Skeletal muscle satellite cell (primary cell): ENCODE results near the gene TBL1Y.

ENCODE experiments used
- H3K27me3 ChIP-seq: 2 replicates; pipeline ENCODE4 v1.7.0; 2013; ENCODE audit warnings: low read length; ENCODE audit not compliant: control insufficient read depth, insufficient read depth
- H3K36me3 ChIP-seq: 2 replicates; pipeline ENCODE4 v1.7.0; 2013; ENCODE audit warnings: mild to moderate bottlenecking, control low read depth, low read length; ENCODE audit not compliant: insufficient read depth
- H3K4me1 ChIP-seq: 2 replicates; pipeline ENCODE4 v1.7.0; 2013; ENCODE audit warnings: low read length; ENCODE audit not compliant: control insufficient read depth, insufficient read depth
- H3K4me2 ChIP-seq: 2 replicates; pipeline ENCODE4 v1.7.0; 2013; ENCODE audit warnings: mild to moderate bottlenecking, low read length
- H3K4me3 ChIP-seq: 2 replicates; pipeline ENCODE4 v1.7.0; 2013; ENCODE audit warnings: low read length
- H3K9ac ChIP-seq: 2 replicates; pipeline ENCODE4 v1.7.0; 2013; ENCODE audit warnings: mild to moderate bottlenecking, low read depth, low read length, moderate library complexity
- H3K9me3 ChIP-seq: replicated peaks from 2 replicates; pipeline ENCODE4 v1.7.0; 2013; ENCODE audit warnings: mild to moderate bottlenecking, control low read depth, low read length

Gene TBL1Y

DNA sequence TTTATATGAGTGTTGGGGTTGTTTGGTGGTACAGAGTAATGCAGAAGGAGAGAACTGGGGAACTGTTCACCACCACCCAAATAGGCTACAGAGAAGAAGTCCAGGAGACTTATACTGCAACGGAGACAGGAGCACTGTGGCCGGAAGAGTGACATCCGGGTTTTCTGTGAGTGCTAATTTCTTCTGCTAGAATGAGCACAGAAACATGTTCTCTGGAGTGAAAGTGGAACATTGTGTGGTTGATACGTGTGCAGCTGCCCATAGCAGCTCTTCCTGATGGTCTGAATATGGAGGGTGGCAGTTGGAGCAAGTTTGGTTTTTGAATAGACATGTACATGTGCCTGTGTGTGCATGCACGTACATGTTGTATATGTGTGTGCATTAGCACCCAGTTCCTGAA lies 67.3 kb downstream of the TBL1Y start:
- Histone ChIP-seq H3K4me2 (no peak overlapping the region), H3K9me3 (no peaks in the 10 kb centered on the region), H3K9ac (no peak overlapping the region), H3K4me3 (no peak overlapping the region), H3K4me1 (no peaks in the 10 kb centered on the region), H3K36me3 (no peaks in the 10 kb centered on the region), H3K27me3 (no peaks in the 10 kb centered on the region)

DNA sequence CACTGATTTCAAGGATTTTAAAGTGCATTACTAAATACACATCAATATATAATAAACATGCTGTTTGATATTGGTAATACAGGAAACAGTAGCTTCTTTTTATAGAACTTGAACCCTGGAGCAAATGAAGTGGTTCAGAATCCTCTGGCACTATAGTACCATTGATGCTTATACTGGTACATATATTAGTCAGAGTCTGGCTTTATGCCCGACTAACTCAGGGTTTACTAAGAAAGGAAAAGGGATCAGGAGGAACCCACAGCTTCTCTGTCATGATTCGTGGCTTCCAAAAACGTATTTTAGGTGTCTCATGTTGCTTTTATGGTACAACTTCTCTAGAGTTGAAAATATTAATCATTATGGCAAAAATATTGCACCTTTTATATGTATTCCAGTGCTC lies 72.7 kb downstream of the TBL1Y start:
- Histone ChIP-seq H3K4me1 (no peaks in the 10 kb centered on the region), H3K9me3 (no peaks in the 10 kb centered on the region), H3K27me3 (no peaks in the 10 kb centered on the region), H3K9ac (no peak overlapping the region), H3K36me3 (no peaks in the 10 kb centered on the region), H3K4me2 (no peak overlapping the region), H3K4me3 (no peak overlapping the region)

DNA sequence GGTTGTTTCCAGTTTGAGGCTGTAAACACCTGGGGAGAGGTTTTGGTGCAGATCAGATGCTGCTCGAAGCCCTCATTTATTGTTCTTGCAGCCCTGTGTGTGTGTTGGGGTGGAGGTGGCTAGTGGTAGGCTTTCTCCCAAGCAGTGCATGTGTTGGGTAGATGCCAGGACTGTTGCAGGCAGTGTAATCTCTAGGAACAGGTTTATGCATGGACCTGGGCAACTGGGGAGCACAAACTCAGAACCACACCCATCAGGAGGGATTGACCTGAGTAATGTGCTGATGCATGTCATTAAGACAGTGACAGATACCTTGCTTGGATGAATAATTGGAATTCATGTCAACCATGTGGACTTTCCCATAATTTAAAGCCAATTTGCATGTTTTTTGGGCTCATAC lies 77.3 kb downstream of the TBL1Y start:
- H3K9ac ChIP-seq, result no peak overlapping the region

DNA sequence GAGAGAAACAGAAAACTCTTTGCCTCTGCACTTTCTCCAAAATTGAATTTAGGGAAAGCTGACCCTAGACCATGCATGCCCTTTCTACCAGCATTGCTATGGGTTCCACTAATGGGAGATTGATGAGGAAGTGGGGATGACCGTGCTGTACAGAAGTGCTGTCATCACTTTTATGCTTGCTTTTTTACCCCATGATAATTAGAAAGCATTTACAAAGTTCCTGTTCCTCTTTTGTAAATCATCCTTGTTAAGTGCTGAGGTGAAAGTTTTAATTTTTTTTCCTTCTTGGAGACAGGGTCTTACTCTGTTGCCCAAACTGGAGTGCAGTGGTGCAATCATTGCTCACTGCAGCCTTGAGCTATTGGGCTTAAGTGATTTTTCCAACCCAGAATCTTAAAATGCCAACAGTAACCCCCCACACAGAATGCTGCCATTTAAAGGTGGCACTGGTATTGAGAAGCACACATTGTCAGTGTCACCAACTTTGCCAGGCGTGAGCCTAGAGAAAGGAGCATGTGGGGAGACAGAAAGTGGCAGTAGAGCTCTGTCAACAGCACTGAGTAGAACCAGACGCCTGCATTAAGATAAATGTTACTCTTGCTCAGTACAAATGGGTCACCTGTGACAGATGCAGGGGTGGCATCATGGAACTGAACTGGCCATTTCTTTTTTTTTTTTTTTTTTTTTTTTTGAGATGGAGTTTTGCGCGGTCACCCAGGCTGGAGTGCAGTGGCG lies 79.6 kb downstream of the TBL1Y start:
- Histone ChIP-seq H3K4me1 (no peaks in the 10 kb centered on the region), H3K9ac (no peak overlapping the region), H3K27me3 (no peaks in the 10 kb centered on the region), H3K9me3 (no peaks in the 10 kb centered on the region), H3K4me2 (no peak overlapping the region), H3K36me3 (no peaks in the 10 kb centered on the region), H3K4me3 (no peak overlapping the region)

More for the DNA sequence above, 77.3 kb downstream of the TBL1Y start:
- H3K36me3 ChIP-seq, result no peaks in the 10 kb centered on the region
- H3K27me3 ChIP-seq, result no peaks in the 10 kb centered on the region
- H3K9me3 ChIP-seq, result no peaks in the 10 kb centered on the region
- no peak overlapping the region for H3K4me2 ChIP-seq
- no peaks in the 10 kb centered on the region for H3K4me1 ChIP-seq
- no peak overlapping the region for H3K4me3 ChIP-seq

DNA sequence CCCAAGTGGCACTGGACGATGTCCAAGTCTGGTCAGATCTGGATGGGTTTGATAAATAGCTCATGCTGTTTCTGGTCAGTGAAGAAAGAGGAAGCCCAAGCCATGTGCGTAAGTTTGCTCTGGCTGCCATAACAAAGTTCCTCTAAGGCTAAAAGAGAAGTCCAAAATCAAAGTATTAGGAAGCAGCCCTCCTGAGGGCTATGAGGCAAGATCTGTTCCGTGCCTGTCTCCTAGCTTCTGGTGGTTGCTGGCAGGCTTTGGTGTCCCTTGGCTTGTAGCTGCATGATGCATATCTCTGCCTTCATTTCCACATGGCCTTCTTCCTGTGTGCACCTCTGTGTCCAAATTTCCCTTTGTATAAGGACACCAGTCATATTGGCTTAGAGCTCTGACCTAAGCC lies 81.5 kb downstream of the TBL1Y start:
- Histone ChIP-seq H3K9me3 (no peaks in the 10 kb centered on the region), H3K4me2 (no peak overlapping the region), H3K9ac (no peak overlapping the region), H3K36me3 (no peaks in the 10 kb centered on the region), H3K27me3 (no peaks in the 10 kb centered on the region), H3K4me3 (no peak overlapping the region), H3K4me1 (no peaks in the 10 kb centered on the region)

DNA sequence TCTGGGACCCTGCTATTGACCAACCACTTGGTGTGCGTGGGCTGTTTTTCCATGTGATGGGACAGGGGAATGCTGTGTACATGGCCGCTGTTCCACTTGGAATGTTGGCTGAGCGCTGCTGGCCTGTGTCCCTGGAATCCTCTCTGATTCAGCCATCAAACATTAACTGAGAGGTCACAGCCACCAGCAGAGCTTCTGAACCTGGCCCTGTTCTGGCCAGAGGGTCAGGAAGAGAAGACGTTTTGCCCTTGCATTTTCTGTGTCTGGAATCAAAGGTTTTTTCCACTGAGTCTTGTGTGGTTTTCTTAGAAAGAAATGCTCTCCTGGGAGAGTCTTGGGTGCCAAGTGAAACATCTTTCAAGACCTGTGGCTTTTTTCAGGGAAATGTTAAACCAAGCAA lies 85.5 kb downstream of the TBL1Y start:
- no peak overlapping the region for H3K4me3 ChIP-seq

DNA sequence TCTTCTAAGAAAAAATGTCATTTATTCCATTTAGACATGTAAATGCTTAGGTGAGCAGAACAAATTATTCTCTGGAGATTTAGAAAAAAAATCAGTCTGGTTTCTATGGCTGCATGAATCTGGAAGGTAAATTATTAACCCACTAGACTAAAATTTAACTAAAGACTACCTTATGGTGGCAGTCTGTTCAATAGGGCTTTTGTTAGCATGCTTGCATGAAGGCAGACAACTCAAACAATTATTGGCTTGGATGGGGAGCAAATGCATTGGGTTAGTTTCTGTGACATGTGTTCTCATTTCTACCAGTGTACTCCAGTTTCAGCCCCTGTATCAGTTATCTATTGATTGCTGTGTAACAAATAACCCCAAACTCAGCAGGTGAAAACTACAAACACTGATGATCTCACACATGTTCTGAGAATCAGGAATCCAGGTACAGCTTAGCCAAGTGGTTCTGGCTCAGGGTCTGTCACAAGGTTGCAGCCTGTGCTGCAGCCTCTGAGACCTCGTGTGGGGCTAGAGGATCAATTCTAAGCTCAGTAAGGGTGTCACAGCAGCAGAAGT lies 87.1 kb downstream of the TBL1Y start:
- Histone ChIP-seq H3K4me1 (no peaks in the 10 kb centered on the region), H3K27me3 (no peaks in the 10 kb centered on the region), H3K4me3 (no peak overlapping the region), H3K9ac (no peak overlapping the region), H3K9me3 (no peaks in the 10 kb centered on the region), H3K36me3 (no peaks in the 10 kb centered on the region), H3K4me2 (no peak overlapping the region)

More for the DNA sequence above, 85.5 kb downstream of the TBL1Y start:
- Histone ChIP-seq H3K4me1 (no peaks in the 10 kb centered on the region), H3K9me3 (no peaks in the 10 kb centered on the region), H3K9ac (no peak overlapping the region), H3K4me2 (no peak overlapping the region), H3K27me3 (no peaks in the 10 kb centered on the region), H3K36me3 (no peaks in the 10 kb centered on the region)

DNA sequence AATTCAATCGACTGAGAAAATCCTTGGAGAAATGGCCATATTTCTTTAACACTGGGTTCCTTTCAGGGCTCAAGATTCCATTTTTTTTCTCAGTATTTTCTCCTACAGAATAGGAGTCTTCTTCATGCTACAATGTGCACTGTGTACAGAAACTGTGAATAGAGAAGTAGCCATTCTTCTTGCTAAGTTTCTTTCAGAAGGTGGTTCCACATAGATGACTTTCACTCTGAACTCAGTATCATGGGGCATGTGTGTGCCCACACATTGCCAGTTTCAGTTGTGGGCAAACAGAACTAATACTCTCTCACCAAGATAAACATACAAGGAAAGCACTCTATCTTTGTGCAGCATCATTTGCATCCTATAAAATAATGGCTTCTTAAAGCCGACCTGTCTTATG lies 89.4 kb downstream of the TBL1Y start:
- Histone ChIP-seq H3K9ac (no peak overlapping the region), H3K4me1 (no peaks in the 10 kb centered on the region), H3K36me3 (no peaks in the 10 kb centered on the region), H3K4me2 (no peak overlapping the region), H3K27me3 (no peaks in the 10 kb centered on the region), H3K4me3 (no peak overlapping the region), H3K9me3 (no peaks in the 10 kb centered on the region)

DNA sequence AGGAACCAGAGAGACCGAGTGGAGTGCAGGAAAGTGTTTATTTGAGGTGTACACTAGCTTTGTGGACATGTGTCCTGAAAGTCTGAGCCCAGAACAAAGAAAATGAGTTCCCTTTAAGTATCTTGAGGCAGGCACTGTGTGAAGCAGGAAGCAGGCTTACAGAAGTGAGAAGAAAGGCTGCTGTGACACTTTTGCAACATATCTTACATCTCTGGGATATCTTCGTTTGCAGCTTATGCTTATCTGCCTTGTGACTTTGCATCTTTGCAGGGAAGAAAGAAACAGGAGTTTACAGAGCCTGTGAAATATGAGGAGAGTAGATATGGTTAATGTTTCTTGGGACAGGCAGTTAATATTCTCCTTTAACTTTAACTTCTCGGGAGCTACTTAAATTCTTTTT lies 92.1 kb downstream of the TBL1Y start:
- no peaks in the 10 kb centered on the region for H3K36me3 ChIP-seq
- no peak overlapping the region for H3K9ac ChIP-seq
- H3K4me1 ChIP-seq, result no peaks in the 10 kb centered on the region
- H3K4me3 ChIP-seq, result no peak overlapping the region
- no peaks in the 10 kb centered on the region for H3K27me3 ChIP-seq
- H3K9me3 ChIP-seq, result no peaks in the 10 kb centered on the region
- H3K4me2 ChIP-seq, result no peak overlapping the region

DNA sequence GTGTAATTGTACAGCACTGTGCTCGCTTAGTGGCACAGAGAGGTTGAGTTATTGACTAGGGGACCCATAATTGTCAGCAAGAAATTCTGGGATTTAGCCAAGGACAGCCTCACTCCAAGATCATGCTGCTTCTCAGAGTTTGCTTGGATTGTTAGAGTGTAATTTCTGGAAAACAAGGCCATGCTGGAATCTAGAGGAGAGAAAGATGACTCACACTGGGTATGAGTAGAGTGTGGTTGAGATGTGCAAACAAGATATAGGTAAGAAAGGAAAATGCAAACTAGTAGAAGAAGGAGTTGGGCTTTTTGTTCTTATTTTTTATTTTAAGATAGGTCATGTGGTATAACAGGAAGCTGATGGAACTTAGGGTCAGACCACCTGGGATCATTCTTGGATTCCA lies 97.4 kb downstream of the TBL1Y start:
- no peaks in the 10 kb centered on the region for H3K36me3 ChIP-seq
- no peaks in the 10 kb centered on the region for H3K27me3 ChIP-seq
- H3K4me1 ChIP-seq, result no peaks in the 10 kb centered on the region
- H3K4me2 ChIP-seq, result no peak overlapping the region
- no peaks in the 10 kb centered on the region for H3K9me3 ChIP-seq
- no peak overlapping the region for H3K4me3 ChIP-seq
- H3K9ac ChIP-seq, result no peak overlapping the region

DNA sequence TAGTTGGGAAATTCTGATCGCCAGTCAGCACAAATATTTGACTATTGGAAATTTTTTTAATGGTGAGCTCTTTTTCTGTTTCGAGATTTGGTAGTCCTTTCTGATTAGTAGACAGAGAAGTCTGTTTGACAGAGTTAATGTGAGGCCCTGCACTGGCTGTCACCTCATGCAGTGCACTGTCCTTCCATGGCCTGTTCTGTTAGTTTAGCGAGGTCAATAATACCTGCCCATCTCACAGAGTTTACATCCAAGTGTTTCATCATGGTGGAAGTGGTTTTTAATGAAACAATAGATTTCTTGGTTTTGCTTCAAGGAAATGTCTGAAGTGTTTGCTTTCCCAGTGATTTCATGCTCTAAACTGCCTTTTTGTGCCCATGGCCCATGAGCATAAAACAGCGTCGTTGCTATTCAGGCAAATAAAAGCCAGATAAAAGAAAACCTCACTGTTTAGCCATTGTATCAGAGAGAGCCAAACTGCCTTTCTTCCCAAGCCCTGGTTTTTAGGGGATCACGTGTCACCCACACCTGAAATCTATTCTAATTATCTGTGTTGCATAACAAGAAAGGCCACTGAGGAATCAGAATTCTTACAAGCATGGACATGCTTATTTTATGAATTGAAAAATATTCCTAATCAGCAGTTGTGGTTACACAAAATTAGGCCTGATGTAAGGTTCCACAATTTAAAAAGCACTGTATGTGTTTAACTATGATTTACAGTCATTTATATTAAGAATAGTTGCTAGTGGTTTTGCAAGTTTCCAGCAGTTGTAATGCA lies 98.3 kb downstream of the TBL1Y start:
- Histone ChIP-seq H3K9ac (no peak overlapping the region), H3K36me3 (no peaks in the 10 kb centered on the region), H3K27me3 (no peaks in the 10 kb centered on the region), H3K4me1 (no peaks in the 10 kb centered on the region), H3K9me3 (no peaks in the 10 kb centered on the region), H3K4me3 (no peak overlapping the region), H3K4me2 (no peak overlapping the region)
